Measurements from ENCODE around the gene MAGI1.
"Not testable (repeated sequence)": the region's sequence is repeated elsewhere in the genome, so short reads cannot be mapped to it uniquely, and the experiment has no call there.

The MAGI1 gene

GRCh38 chr3:65578861-65579260 lies 459.9 kb downstream of the MAGI1 start:
- DNase-seq, result no peak

GRCh38 chr3:65577843-65578430 lies 460.8 kb downstream of the MAGI1 start:
- DNase-seq, result no peak

GRCh38 chr3:65576966-65577365 lies 461.8 kb downstream of the MAGI1 start:
- DNase-seq, result no peak

- no peak for DNase-seq
These were observed 462.5 kb downstream of the MAGI1 start for GRCh38 chr3:65576228-65576627.

GRCh38 chr3:65575376-65575840 lies 463.3 kb downstream of the MAGI1 start:
- no peak for DNase-seq

GRCh38 chr3:65573548-65574116 lies 465.1 kb downstream of the MAGI1 start:
- DNase-seq, result no peak

GRCh38 chr3:65572175-65572777 lies 466.4 kb downstream of the MAGI1 start:
- no peak for DNase-seq

- DNase-seq, result no peak
These were observed 468.8 kb downstream of the MAGI1 start for GRCh38 chr3:65569845-65570405.

GRCh38 chr3:65569129-65569528 lies 469.6 kb downstream of the MAGI1 start:
- DNase-seq, result no peak

GRCh38 chr3:65568497-65568896 lies 470.2 kb downstream of the MAGI1 start:
- DNase-seq, result no peak

- DNase-seq, result not testable (repeated sequence)
These were observed 473.0 kb downstream of the MAGI1 start for GRCh38 chr3:65565744-65566143.

- DNase-seq, result no peak
These were observed 474.2 kb downstream of the MAGI1 start for GRCh38 chr3:65564483-65564882.

GRCh38 chr3:65563861-65564260 lies 474.9 kb downstream of the MAGI1 start:
- DNase-seq, result no peak

GRCh38 chr3:65562447-65562846 lies 476.3 kb downstream of the MAGI1 start:
- DNase-seq, result no peak

GRCh38 chr3:65561617-65562016 lies 477.1 kb downstream of the MAGI1 start:
- no peak for DNase-seq

GRCh38 chr3:65560901-65561300 lies 477.8 kb downstream of the MAGI1 start:
- DNase-seq, result no peak

GRCh38 chr3:65560133-65560532 lies 478.6 kb downstream of the MAGI1 start:
- DNase-seq, result no peak

GRCh38 chr3:65559643-65560042 lies 479.1 kb downstream of the MAGI1 start:
- DNase-seq, result no peak

- DNase-seq, result no peak
These were observed 479.9 kb downstream of the MAGI1 start for GRCh38 chr3:65558826-65559225.

- no peak for DNase-seq
These were observed 480.7 kb downstream of the MAGI1 start for GRCh38 chr3:65557899-65558564.

- no peak for DNase-seq
These were observed 481.7 kb downstream of the MAGI1 start for GRCh38 chr3:65556934-65557577.

GRCh38 chr3:65552434-65552833 lies 486.3 kb downstream of the MAGI1 start:
- DNase-seq, result peak; percentile 14

GRCh38 chr3:65551945-65552344 lies 486.8 kb downstream of the MAGI1 start:
- peak; percentile 61 for DNase-seq

All from DMS79 (cell line).